Measurements from ENCODE around the gene CACUL1.
"Not testable (repeated sequence)": the region's sequence is repeated elsewhere in the genome, so short reads cannot be mapped to it uniquely, and the experiment has no call there.

The CACUL1 gene

GRCh38 chr10:118754556-118755423, at the start of gene CACUL1:
TSS of gene CACUL1 (minus strand) at chr10:118754970. CDS start at chr10:118754762, 208 bp downstream.
- DNase-seq, result peak; percentile 68 to 100 (median 99)

- no peak for DNase-seq
Measured at GRCh38 chr10:118804262-118804773, 49.5 kb upstream of the CACUL1 start.

- no peak for DNase-seq
Measured at GRCh38 chr10:118802126-118802793, 47.5 kb upstream of the CACUL1 start.

- DNase-seq, result peak in 5 of 58 donors; percentile 7 to 23 (median 15)
Measured at GRCh38 chr10:118800920-118801319, 46.1 kb upstream of the CACUL1 start.

- no peak for DNase-seq
Measured at GRCh38 chr10:118799777-118800176, 45.0 kb upstream of the CACUL1 start.

GRCh38 chr10:118798231-118798662, 43.5 kb upstream of the CACUL1 start:
- no peak for DNase-seq

GRCh38 chr10:118794971-118795370, 40.2 kb upstream of the CACUL1 start:
- not testable (repeated sequence) for DNase-seq

- DNase-seq, result no peak
Measured at GRCh38 chr10:118793545-118793944, 38.8 kb upstream of the CACUL1 start.

GRCh38 chr10:118792526-118792925, 37.8 kb upstream of the CACUL1 start:
- peak in 13 of 58 donors; percentile 6 to 44 (median 21) for DNase-seq

- DNase-seq, result no peak
Measured at GRCh38 chr10:118790058-118790457, 35.3 kb upstream of the CACUL1 start.

- DNase-seq, result no peak
Measured at GRCh38 chr10:118785551-118785950, 30.8 kb upstream of the CACUL1 start.

GRCh38 chr10:118783776-118784545, 29.2 kb upstream of the CACUL1 start:
- DNase-seq, result no peak

GRCh38 chr10:118782916-118783465, 28.2 kb upstream of the CACUL1 start:
- not testable (repeated sequence) for DNase-seq

GRCh38 chr10:118781541-118781940, 26.8 kb upstream of the CACUL1 start:
- no peak for DNase-seq

GRCh38 chr10:118778727-118779126, 24.0 kb upstream of the CACUL1 start:
- no peak for DNase-seq

GRCh38 chr10:118776960-118777359, 22.2 kb upstream of the CACUL1 start:
- no peak for DNase-seq

- no peak for DNase-seq
Measured at GRCh38 chr10:118776033-118776432, 21.3 kb upstream of the CACUL1 start.

- DNase-seq, result no peak
Measured at GRCh38 chr10:118775478-118775877, 20.7 kb upstream of the CACUL1 start.

GRCh38 chr10:118773041-118773440, 18.3 kb upstream of the CACUL1 start:
- no peak for DNase-seq

- DNase-seq, result no peak
Measured at GRCh38 chr10:118771976-118772375, 17.2 kb upstream of the CACUL1 start.
